Tibial nerve (tissue), 4 donors: ENCODE data around the gene SERPINI1. TPM values are rescaled to one million over a fixed set of nuclear protein-coding genes. Genes with fewer than 3 reads are reported as not detected.

Experiments used
- DNase-seq, 2 donors: peaks; one replicate each; pipeline ENCODE4 v3.0.0-alpha.2; 2019; ENCODE audit warnings: low spot score in 2 of 2
- H3K27ac ChIP-seq, 4 donors: fragments of 200-600 bp; sonication (generic) in 3 of 4; one replicate each; pipeline ENCODE4 v1.5.1; 2017 to 2019; ENCODE audit warnings: mild to moderate bottlenecking in 1 of 4
- H3K27me3 ChIP-seq, 2 donors: fragments of 200-600 bp; sonication (generic) in 1 of 2; one replicate each; pipeline versions ENCODE4 v1.5.1 to v1.6.0; 2017 to 2019
- H3K36me3 ChIP-seq, 3 donors: fragments of 200-600 bp; sonication (generic); one replicate each; pipeline ENCODE4 v1.5.1; 2018 to 2019
- H3K4me1 ChIP-seq, 4 donors: fragments of 200-600 bp; sonication (generic) in 3 of 4; one replicate each; pipeline ENCODE4 v1.5.1; 2017 to 2019
- H3K4me3 ChIP-seq, 4 donors: fragments of 200-600 bp; sonication (generic) in 3 of 4; one replicate each; pipeline ENCODE4 v1.5.1; 2017 to 2019; ENCODE audit warnings: mild to moderate bottlenecking in 1 of 4, moderate library complexity in 1 of 4
- H3K9me3 ChIP-seq, 4 donors: fragments of 200-600 bp; sonication (generic) in 3 of 4; one replicate each; pipeline ENCODE4 v1.5.1; 2017 to 2019
- EP300 ChIP-seq, 2 donors: sonication (generic); formaldehyde crosslinking; IDR thresholded peaks; one replicate each; pipeline ENCODE4 v1.6.1; 2017; ENCODE audit warnings: antibody characterized with exemption in 2 of 2, mild to moderate bottlenecking in 1 of 2
- POLR2A ChIP-seq, 2 donors: fragments of 450-650 bp; IDR thresholded peaks; one replicate each; pipeline ENCODE4 v1.6.1; 2017; ENCODE audit warnings: antibody characterized with exemption in 2 of 2, mild to moderate bottlenecking in 2 of 2, moderate library complexity in 2 of 2
- WGBS, 2 donors: methylation state at CpG; one replicate each; pipeline ENCODE4 v1.1.5; 2018; 5-methylcytosine and 5-hydroxymethylcytosine counted together
- total RNA-seq, 4 donors: library from RNA; depleted of rRNA; stranded (reverse); fragments of >200 nt; gene quantifications; one replicate each; pipeline ENCODE4 v1.1.0, GENCODE V29; 2016
- TF ChIP-seq, protein P1 (sequence below), 5 experiments: fragments of 200-600 bp in 3 of 5; fragments of 450-650 bp in 2 of 5; sonication (generic) in 3 of 5; IDR thresholded peaks; one replicate each; pipeline ENCODE4 v1.5.1; 2016 to 2019; ENCODE audit warnings: antibody characterized with exemption in 5 of 5, mild to moderate bottlenecking in 3 of 5, moderate library complexity in 2 of 5

SERPINI1 gene
- total RNA-seq, 4 donors from 2014 or later: 1.2 to 15.5 (median 3.8) TPM

- no peaks in the 10 kb centered on the region for H3K9me3 ChIP-seq
- no peak overlapping the region for H3K27ac ChIP-seq
- no peaks in the 10 kb centered on the region for H3K36me3 ChIP-seq
- TF ChIP-seq, protein P1, sequence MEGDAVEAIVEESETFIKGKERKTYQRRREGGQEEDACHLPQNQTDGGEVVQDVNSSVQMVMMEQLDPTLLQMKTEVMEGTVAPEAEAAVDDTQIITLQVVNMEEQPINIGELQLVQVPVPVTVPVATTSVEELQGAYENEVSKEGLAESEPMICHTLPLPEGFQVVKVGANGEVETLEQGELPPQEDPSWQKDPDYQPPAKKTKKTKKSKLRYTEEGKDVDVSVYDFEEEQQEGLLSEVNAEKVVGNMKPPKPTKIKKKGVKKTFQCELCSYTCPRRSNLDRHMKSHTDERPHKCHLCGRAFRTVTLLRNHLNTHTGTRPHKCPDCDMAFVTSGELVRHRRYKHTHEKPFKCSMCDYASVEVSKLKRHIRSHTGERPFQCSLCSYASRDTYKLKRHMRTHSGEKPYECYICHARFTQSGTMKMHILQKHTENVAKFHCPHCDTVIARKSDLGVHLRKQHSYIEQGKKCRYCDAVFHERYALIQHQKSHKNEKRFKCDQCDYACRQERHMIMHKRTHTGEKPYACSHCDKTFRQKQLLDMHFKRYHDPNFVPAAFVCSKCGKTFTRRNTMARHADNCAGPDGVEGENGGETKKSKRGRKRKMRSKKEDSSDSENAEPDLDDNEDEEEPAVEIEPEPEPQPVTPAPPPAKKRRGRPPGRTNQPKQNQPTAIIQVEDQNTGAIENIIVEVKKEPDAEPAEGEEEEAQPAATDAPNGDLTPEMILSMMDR (IDR thresholded peaks at IDR 0.05): no peak
- TF ChIP-seq POLR2A (IDR thresholded peaks at IDR 0.05) (no peak), EP300 (IDR thresholded peaks at IDR 0.05) (no peak)
- H3K27me3 ChIP-seq: no peaks in the 10 kb centered on the region
- WGBS, 2 donors: 93 to 98% methylated on average over 9 of the region's 9 CpGs
- peaks cover 0 to 22% (median 4%) of the 10 kb centered on the region in 4 donors for H3K4me1 ChIP-seq
- DNase-seq: no peak
- no peak overlapping the region for H3K4me3 ChIP-seq
Observed at GRCh38 chr3:167863811-167864551, 128.5 kb downstream of the SERPINI1 start.

GRCh38 chr3:167864552-167864874, 129.0 kb downstream of the SERPINI1 start:
- no peak overlapping the region for H3K27ac ChIP-seq

DNA sequence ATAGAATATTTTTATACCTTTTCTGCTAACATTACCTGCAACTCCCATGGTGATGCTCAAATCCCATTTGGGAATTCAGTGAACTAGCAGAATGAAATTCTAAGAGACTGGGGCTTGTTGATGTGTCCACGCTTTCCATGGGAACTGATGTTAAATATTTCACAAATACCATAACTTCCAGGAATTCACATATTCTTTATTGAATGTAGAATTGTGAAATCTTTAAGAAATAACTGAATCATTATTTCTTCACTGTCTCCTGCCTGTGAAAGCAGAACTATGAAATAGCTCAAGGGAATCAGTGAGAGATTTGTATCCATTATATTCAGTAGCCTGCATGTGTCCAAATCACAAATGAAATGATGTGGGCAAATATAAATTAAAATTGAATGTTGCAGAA, 130.8 kb downstream of the SERPINI1 start:
- DNase-seq: no peak
- H3K27me3 ChIP-seq: no peaks in the 10 kb centered on the region
- no peak overlapping the region for H3K27ac ChIP-seq
- no peaks in the 10 kb centered on the region for H3K36me3 ChIP-seq
- WGBS, 2 donors: 68 to 86% methylated on average over 1 of the region's 1 CpG
- peaks cover 0 to 20% (median 3%) of the 10 kb centered on the region in 4 donors for H3K4me1 ChIP-seq
- H3K9me3 ChIP-seq: no peaks in the 10 kb centered on the region
- H3K4me3 ChIP-seq: no peak overlapping the region
- TF ChIP-seq POLR2A (IDR thresholded peaks at IDR 0.05) (no peak), EP300 (IDR thresholded peaks at IDR 0.05) (no peak)
- TF ChIP-seq, protein P1 (IDR thresholded peaks at IDR 0.05): no peak

More at GRCh38 chr3:167864552-167864874, 129.0 kb downstream of the SERPINI1 start:
- Histone ChIP-seq H3K27me3 (no peaks in the 10 kb centered on the region), H3K36me3 (no peaks in the 10 kb centered on the region), H3K9me3 (no peaks in the 10 kb centered on the region), H3K4me3 (no peak overlapping the region), H3K4me1 (peaks cover 0 to 22% (median 4%) of the 10 kb centered on the region in 4 donors)
- WGBS, 2 donors: 69 to 80% methylated on average over 1 of the region's 1 CpG
- no peak for DNase-seq
- TF ChIP-seq EP300 (IDR thresholded peaks at IDR 0.05) (no peak), POLR2A (IDR thresholded peaks at IDR 0.05) (no peak)
- TF ChIP-seq, protein P1 (IDR thresholded peaks at IDR 0.05): no peak

- Histone ChIP-seq H3K4me3 (no peak overlapping the region), H3K4me1 (peaks cover 0 to 5% (median 0%) of the 10 kb centered on the region in 4 donors), H3K36me3 (no peaks in the 10 kb centered on the region), H3K27me3 (no peaks in the 10 kb centered on the region), H3K27ac (no peak overlapping the region), H3K9me3 (no peaks in the 10 kb centered on the region)
- 70 to 72% methylated on average over 1 of the region's 1 CpG for WGBS, 2 donors
- DNase-seq: no peak
- TF ChIP-seq EP300 (IDR thresholded peaks at IDR 0.05) (no peak), POLR2A (IDR thresholded peaks at IDR 0.05) (no peak)
- TF ChIP-seq, protein P1 (IDR thresholded peaks at IDR 0.05): no peak
Observed at GRCh38 chr3:167867981-167868380, 132.5 kb downstream of the SERPINI1 start.

- TF ChIP-seq EP300 (IDR thresholded peaks at IDR 0.05) (no peak), POLR2A (IDR thresholded peaks at IDR 0.05) (no peak)
- TF ChIP-seq, protein P1 (IDR thresholded peaks at IDR 0.05): no peak
- Histone ChIP-seq H3K27me3 (no peaks in the 10 kb centered on the region), H3K36me3 (no peaks in the 10 kb centered on the region), H3K4me3 (no peak overlapping the region), H3K27ac (no peak overlapping the region), H3K9me3 (no peaks in the 10 kb centered on the region), H3K4me1 (peaks cover 0 to 11% (median 0%) of the 10 kb centered on the region in 4 donors)
- WGBS, 2 donors: 64 to 65% methylated on average over 4 of the region's 4 CpGs
- no peak for DNase-seq
Observed at GRCh38 chr3:167870181-167870580, 134.7 kb downstream of the SERPINI1 start.
